Measurements from ENCODE around the gene SLC51B. TPM values are rescaled to one million over a fixed set of nuclear protein-coding genes. Genes with fewer than 3 reads are reported as not detected.

Gene SLC51B
- polyA plus RNA-seq, 1 of the 3 experiments (the other 2 are of a cell fraction): not detected

DNA sequence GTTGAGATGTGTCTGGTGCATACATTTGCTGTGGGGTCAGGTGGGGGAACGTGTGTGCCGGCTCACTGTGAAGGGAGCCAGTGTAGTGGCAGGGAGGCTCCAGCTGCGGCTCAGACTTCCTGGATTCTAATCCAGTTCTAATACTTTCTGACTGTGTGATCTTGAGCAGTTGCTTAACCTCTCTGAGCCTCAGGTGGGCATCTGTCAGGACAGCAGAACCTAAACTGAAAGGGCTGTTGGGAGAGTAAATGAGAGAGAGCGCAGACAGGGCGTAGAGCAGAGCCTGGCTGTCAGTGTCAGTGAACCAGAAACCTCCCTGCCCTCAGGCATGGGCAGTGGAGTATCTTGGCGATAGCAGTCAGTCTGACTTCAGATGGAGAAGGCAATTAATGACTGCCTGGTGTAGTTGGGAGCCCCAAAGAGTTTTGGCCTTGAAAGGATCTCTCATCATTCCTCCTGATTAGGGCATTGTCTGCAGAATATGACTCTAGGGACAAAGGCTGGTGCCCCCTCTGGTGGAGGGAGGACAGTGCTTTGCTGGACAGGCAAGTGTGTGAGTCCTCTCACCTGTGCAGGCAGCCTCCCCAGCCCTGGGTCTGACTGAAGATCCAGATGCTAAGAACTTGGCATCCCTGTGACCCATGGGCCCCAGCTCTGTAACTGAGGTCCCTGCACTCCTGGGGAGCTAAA is 40.9 kb downstream of the SLC51B start:
- Histone ChIP-seq H3K27ac (ENCODE audit: low read depth in 2 of 2, low read length in 1 of 2) (no peak overlapping the region), H3K27me3 (ENCODE audit: insufficient read depth) (no peaks in the 10 kb centered on the region), H3K9ac (no peak overlapping the region), H3K9me2 (no peaks in the 10 kb centered on the region), H3K4me3 (ENCODE audit: low read depth in 2 of 2, low read length in 1 of 2) (no peak overlapping the region), H3K79me2 (ENCODE audit: insufficient read depth) (no peaks in the 10 kb centered on the region), H3K9me3 (no peaks in the 10 kb centered on the region), H2AFZ (ENCODE audit: low read depth) (no peak overlapping the region), H4K20me1 (ENCODE audit: insufficient read depth) (no peaks in the 10 kb centered on the region), H3F3A (replicated peaks; ENCODE audit: insufficient read depth) (no peaks in the 10 kb centered on the region), H3K4me2 (no peak overlapping the region), H3K4me1 (ENCODE audit: control insufficient read depth in 1 of 2, insufficient read depth in 2 of 2, low read depth in 1 of 2, low read length in 1 of 2) (peaks cover 0 to 35% of the 10 kb centered on the region in 2 experiments; a peak in 1 of 4 replicates), H3K36me3 (replicated peaks in 1 of 2; ENCODE audit: control insufficient read depth in 1 of 2, insufficient read depth in 2 of 2, low read length in 1 of 2) (no peaks in the 10 kb centered on the region)
- 82% methylated on average over 4 of the region's 6 CpGs for WGBS (ENCODE audit: low lambda C conversion rate)
- DNase-seq: peak; percentile 69
- TF ChIP-seq CTCF (IDR thresholded peaks at IDR 0.05) (peak; percentile 57), SMC3 (IDR thresholded peaks at IDR 0.05; ENCODE audit: low read depth, low read length) (peak; percentile 37; the same call in 1 of the 2 replicates), USF2 (IDR thresholded peaks at IDR 0.05; ENCODE audit: borderline replicate concordance, low read depth, low read length) (no peak), NFIC (IDR thresholded peaks at IDR 0.05; ENCODE audit: borderline replicate concordance) (no peak), EP300 (IDR thresholded peaks at IDR 0.05; ENCODE audit: borderline replicate concordance in 1 of 2, low read depth in 1 of 2, low read length in 1 of 2) (no peak), GATA2 (CRISPR knock-in tag; IDR thresholded peaks at IDR 0.05) (no peak), YY1 (IDR thresholded peaks at IDR 0.05; ENCODE audit: low read depth) (no peak), RAD21 (IDR thresholded peaks at IDR 0.05; ENCODE audit: low read length) (peak; percentile 56), TEAD4 (IDR thresholded peaks at IDR 0.05; ENCODE audit: borderline replicate concordance, insufficient read depth) (no peak), ELF1 (IDR thresholded peaks at IDR 0.05) (no peak), NRF1 (IDR thresholded peaks at IDR 0.05; ENCODE audit: low read depth, low read length) (no peak), EZH2phosphoT487 (IDR thresholded peaks at IDR 0.05; ENCODE audit: borderline replicate concordance, low read depth) (no peak)
- TF ChIP-seq, protein P1, sequence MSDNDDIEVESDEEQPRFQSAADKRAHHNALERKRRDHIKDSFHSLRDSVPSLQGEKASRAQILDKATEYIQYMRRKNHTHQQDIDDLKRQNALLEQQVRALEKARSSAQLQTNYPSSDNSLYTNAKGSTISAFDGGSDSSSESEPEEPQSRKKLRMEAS (IDR thresholded peaks at IDR 0.05; ENCODE audit: low read depth): no peak
- ChIA-PET POLR2A (interaction anchor here (0.6 kb wide), 1 partner anchor 254 kb away, joined by 4 read pairs; no protein-coding TSS in a partner anchor), CTCF (interaction anchor here (0.9 to 8.3 kb wide), 19 partner anchors 8 to 355 kb away, joined by 3 to 99 read pairs (median 5); partner anchors contain the start of genes KBTBD13 and UBAP1L)

DNA sequence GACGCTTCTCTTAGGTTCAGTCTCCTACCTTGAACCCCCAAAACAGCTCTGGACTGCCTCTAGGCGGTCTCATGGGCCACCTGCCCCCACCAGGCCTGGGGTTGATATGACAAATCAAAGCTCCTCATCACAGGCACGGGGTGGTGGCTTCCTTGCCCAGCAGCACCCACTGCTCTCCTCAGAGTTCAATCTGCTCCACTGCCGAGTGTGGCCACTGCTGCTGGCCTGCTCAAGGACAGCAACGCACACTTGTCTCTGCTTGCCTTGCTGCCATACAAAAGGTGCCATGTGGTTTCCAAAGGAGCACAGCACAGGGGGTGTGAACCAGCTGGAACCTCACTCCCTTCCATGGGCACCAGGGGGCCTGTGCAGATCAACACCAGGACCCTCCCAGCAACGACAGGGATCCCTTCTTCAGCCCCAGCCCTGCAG is 41.5 kb downstream of the SLC51B start:
- Histone ChIP-seq H3F3A (replicated peaks; ENCODE audit: insufficient read depth) (no peaks in the 10 kb centered on the region), H3K4me2 (no peak overlapping the region), H3K27ac (ENCODE audit: low read depth in 2 of 2, low read length in 1 of 2) (no peak overlapping the region), H3K9ac (no peak overlapping the region), H3K36me3 (replicated peaks in 1 of 2; ENCODE audit: control insufficient read depth in 1 of 2, insufficient read depth in 2 of 2, low read length in 1 of 2) (no peaks in the 10 kb centered on the region), H4K20me1 (ENCODE audit: insufficient read depth) (no peaks in the 10 kb centered on the region), H3K4me3 (ENCODE audit: low read depth in 2 of 2, low read length in 1 of 2) (no peak overlapping the region), H3K79me2 (ENCODE audit: insufficient read depth) (no peaks in the 10 kb centered on the region), H3K9me2 (no peaks in the 10 kb centered on the region), H2AFZ (ENCODE audit: low read depth) (no peak overlapping the region), H3K9me3 (no peaks in the 10 kb centered on the region), H3K4me1 (ENCODE audit: control insufficient read depth in 1 of 2, insufficient read depth in 2 of 2, low read depth in 1 of 2, low read length in 1 of 2) (peaks cover 0 to 35% of the 10 kb centered on the region in 2 experiments; a peak in 1 of 4 replicates), H3K27me3 (ENCODE audit: insufficient read depth) (no peaks in the 10 kb centered on the region)
- ChIA-PET CTCF (interaction anchor here (0.7 to 8.3 kb wide), 21 partner anchors 9 to 356 kb away, joined by 3 to 99 read pairs (median 5); partner anchors contain the start of genes KBTBD13, RASL12 and UBAP1L), POLR2A (interaction anchor here (1.0 kb wide), 1 partner anchor 28 kb away, joined by 3 read pairs; the partner anchor contains the start of gene UBAP1L)
- peak; percentile 73 for DNase-seq
- WGBS (ENCODE audit: low lambda C conversion rate): 77% methylated on average over 4 of the region's 6 CpGs
- TF ChIP-seq CTCF (IDR thresholded peaks at IDR 0.05) (no peak; the same call in 1 of the 2 replicates), MEF2A (IDR thresholded peaks at IDR 0.05; ENCODE audit: borderline replicate concordance, low read depth) (no peak), FOXJ3 (CRISPR knock-in tag; IDR thresholded peaks at IDR 0.05) (no peak), TAF1 (IDR thresholded peaks at IDR 0.05; ENCODE audit: borderline replicate concordance, low read depth, low read length) (no peak), TCF12 (IDR thresholded peaks at IDR 0.05) (no peak), CHD2 (IDR thresholded peaks at IDR 0.05; ENCODE audit: low read length, partially characterized antibody) (no peak), USF2 (IDR thresholded peaks at IDR 0.05; ENCODE audit: borderline replicate concordance, low read depth, low read length) (no peak), EP300 (IDR thresholded peaks at IDR 0.05; ENCODE audit: borderline replicate concordance in 1 of 2, low read depth in 1 of 2, low read length in 1 of 2) (no peak), PBX3 (IDR thresholded peaks at IDR 0.05) (no peak)

All from SK-N-SH (cell line).